PFSK-1 (cell line): ENCODE measurements around the gene GPC6.

Source experiments
- FOXP2 ChIP-seq: optimal IDR thresholded peaks from 2 replicates; pipeline ENCODE3; 2011; ENCODE audit warnings: borderline replicate concordance, control low read depth, inconsistent platforms; ENCODE audit not compliant: insufficient read depth; ENCODE audit errors: extremely low read length, extremely low read depth
- POLR2AphosphoS5 ChIP-seq: IDR thresholded peaks from 2 replicates; pipeline ENCODE4 v1.6.1; 2012; ENCODE audit warnings: low read depth, mild to moderate bottlenecking, control low read depth, low read length, moderate library complexity
- SIN3A ChIP-seq: IDR thresholded peaks from 2 replicates; pipeline ENCODE4 v1.6.1; 2012; ENCODE audit warnings: mild to moderate bottlenecking, low read length, moderate library complexity, borderline replicate concordance; ENCODE audit not compliant: insufficient read depth
- TAF1 ChIP-seq: IDR thresholded peaks from 2 replicates; pipeline ENCODE4 v1.6.1; 2012; ENCODE audit warnings: low read length, control low read depth, borderline replicate concordance; ENCODE audit not compliant: insufficient read depth
- TF ChIP-seq, protein P1 (sequence below), 2 experiments: IDR thresholded peaks; 2 replicates each; pipeline versions ENCODE4 v1.6.1 to v1.8.0; 2011 to 2012; ENCODE audit warnings: low read depth in 2 of 2, low read length in 2 of 2, control low read depth in 1 of 2, inconsistent platforms in 1 of 2, mild to moderate bottlenecking in 1 of 2, moderate library complexity in 1 of 2; ENCODE audit not compliant: insufficient read depth in 1 of 2

Gene GPC6

DNA sequence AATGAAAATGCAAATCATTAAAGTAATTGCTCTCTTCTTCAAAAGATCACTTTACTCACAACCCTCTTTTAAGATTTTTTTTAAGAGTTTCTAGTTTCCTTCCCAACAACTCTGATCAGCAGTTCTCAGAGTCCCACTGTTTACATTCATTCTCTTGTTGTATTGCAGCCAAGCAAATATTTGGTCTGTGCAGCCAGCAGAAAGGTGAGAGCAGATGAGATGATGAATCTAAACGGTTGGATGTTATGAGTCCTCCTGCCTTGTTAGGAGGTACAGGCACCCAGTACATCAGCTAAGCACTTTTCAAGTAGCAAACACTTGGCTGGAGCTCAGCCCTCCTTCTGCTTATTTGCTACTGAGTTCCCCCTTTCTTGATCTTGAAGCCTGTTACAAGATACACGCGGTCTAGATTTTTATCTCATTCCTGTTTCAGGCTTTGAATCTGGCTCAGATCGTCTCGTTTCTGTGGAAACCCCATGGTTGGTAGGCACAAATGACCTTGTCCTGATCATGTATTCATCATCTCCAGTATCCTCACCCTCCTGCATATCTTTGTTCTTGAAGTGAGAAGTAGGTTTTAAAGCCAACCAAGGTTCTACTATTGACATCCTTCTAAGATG lies 952.1 kb downstream of the GPC6 start:
- TF ChIP-seq, protein P1, sequence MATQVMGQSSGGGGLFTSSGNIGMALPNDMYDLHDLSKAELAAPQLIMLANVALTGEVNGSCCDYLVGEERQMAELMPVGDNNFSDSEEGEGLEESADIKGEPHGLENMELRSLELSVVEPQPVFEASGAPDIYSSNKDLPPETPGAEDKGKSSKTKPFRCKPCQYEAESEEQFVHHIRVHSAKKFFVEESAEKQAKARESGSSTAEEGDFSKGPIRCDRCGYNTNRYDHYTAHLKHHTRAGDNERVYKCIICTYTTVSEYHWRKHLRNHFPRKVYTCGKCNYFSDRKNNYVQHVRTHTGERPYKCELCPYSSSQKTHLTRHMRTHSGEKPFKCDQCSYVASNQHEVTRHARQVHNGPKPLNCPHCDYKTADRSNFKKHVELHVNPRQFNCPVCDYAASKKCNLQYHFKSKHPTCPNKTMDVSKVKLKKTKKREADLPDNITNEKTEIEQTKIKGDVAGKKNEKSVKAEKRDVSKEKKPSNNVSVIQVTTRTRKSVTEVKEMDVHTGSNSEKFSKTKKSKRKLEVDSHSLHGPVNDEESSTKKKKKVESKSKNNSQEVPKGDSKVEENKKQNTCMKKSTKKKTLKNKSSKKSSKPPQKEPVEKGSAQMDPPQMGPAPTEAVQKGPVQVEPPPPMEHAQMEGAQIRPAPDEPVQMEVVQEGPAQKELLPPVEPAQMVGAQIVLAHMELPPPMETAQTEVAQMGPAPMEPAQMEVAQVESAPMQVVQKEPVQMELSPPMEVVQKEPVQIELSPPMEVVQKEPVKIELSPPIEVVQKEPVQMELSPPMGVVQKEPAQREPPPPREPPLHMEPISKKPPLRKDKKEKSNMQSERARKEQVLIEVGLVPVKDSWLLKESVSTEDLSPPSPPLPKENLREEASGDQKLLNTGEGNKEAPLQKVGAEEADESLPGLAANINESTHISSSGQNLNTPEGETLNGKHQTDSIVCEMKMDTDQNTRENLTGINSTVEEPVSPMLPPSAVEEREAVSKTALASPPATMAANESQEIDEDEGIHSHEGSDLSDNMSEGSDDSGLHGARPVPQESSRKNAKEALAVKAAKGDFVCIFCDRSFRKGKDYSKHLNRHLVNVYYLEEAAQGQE (IDR thresholded peaks at IDR 0.05; ENCODE audit: insufficient read depth in 1 of 2, low read depth in 2 of 2, low read length in 2 of 2) = no peak
- TF ChIP-seq POLR2AphosphoS5 (no peak), TAF1 (no peak), SIN3A (no peak), FOXP2 (no peak)

DNA sequence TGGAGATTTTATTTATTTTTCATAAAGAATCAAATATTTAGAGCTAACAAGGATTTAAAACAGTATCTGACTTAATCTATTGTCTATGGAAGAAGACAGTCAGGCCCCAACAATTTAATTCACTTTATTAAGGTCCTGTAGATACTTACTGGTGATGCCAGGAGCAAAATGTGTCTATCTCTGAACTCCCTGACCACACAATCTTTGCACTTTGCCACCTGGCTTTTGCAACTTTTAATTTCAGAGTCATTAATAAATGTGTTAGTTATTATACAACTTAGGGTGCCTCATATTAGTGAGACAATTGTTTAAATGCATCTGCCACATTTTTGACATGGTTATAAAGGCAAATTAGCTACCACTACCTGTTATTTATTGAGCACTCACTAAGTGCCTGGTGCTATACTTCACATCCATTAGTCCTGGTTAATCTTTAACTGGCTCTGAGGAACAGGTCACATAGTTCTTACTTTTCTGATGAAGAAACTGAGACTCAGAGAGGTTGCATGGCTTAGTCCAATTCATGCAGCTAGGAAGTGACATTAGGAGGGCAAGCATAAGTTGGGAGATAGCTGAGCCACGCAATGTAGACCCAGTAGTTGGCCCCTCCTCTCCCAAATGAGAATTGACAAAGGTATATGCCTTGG lies 955.0 kb downstream of the GPC6 start:
- no peak for TF ChIP-seq TAF1
- TF ChIP-seq SIN3A = no peak
- no peak for TF ChIP-seq POLR2AphosphoS5
- TF ChIP-seq, protein P1 (IDR thresholded peaks at IDR 0.05; ENCODE audit: insufficient read depth in 1 of 2, low read depth in 2 of 2, low read length in 2 of 2) = no peak
- TF ChIP-seq FOXP2 = no peak

- TF ChIP-seq, protein P1 (IDR thresholded peaks at IDR 0.05; ENCODE audit: insufficient read depth in 1 of 2, low read depth in 2 of 2, low read length in 2 of 2) = no peak
- no peak for TF ChIP-seq TAF1
- no peak for TF ChIP-seq SIN3A
- no peak for TF ChIP-seq POLR2AphosphoS5
- TF ChIP-seq FOXP2 = no peak
Measured at GRCh38 chr13:94182185-94182761, 955.7 kb downstream of the GPC6 start.

- TF ChIP-seq SIN3A (no peak), FOXP2 (no peak), POLR2AphosphoS5 (no peak), TAF1 (no peak)
- TF ChIP-seq, protein P1 (IDR thresholded peaks at IDR 0.05; ENCODE audit: insufficient read depth in 1 of 2, low read depth in 2 of 2, low read length in 2 of 2) = no peak
Measured at GRCh38 chr13:94186470-94186869, 959.9 kb downstream of the GPC6 start.
